ENCODE measurements around the gene WDR33.

The WDR33 gene

DNA sequence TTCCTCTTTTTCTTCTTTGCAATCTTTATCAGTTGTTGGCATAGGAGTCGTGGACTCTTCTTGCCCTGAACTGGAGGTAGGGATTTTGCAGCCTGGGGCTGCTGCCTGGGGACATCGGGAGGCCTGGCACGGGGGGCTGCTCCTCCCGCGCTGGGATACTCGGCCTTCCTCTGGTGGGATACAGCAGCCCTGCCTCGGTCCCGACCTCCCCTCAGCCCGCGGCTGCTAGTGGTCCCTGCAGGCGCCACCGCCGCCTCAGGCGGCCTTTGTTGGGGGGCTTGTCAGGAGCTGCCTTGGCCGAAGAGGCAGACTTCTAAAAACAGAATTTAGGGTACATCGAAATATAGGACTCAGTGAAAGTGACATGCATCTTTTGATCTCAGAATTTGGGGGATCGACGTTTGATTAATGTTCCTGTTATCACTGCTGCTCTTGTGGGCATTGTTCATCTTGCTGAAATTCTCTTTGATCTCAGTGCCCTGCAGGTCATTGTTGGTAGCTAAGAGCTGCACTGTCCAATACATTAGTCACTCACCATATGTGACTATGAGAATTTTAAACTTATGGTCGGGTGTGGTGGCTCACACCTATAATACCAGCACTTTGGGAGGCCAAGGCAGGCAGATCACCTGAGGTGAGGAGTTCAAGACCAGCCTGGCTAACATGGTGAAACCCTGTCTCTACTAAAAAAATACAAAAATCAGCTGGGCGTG is 30.7 kb upstream of the WDR33 start:
- H3K9me3 ChIP-seq (replicated peaks; ENCODE audit: insufficient read depth, low read length), result no peaks in the 10 kb centered on the region
- no peaks in the 10 kb centered on the region for H3K4me1 ChIP-seq (ENCODE audit: low read length)
- H3K27me3 ChIP-seq (replicated peaks; ENCODE audit: insufficient read depth, low read length), result no peaks in the 10 kb centered on the region
- TF ChIP-seq, protein P1, sequence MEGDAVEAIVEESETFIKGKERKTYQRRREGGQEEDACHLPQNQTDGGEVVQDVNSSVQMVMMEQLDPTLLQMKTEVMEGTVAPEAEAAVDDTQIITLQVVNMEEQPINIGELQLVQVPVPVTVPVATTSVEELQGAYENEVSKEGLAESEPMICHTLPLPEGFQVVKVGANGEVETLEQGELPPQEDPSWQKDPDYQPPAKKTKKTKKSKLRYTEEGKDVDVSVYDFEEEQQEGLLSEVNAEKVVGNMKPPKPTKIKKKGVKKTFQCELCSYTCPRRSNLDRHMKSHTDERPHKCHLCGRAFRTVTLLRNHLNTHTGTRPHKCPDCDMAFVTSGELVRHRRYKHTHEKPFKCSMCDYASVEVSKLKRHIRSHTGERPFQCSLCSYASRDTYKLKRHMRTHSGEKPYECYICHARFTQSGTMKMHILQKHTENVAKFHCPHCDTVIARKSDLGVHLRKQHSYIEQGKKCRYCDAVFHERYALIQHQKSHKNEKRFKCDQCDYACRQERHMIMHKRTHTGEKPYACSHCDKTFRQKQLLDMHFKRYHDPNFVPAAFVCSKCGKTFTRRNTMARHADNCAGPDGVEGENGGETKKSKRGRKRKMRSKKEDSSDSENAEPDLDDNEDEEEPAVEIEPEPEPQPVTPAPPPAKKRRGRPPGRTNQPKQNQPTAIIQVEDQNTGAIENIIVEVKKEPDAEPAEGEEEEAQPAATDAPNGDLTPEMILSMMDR (IDR thresholded peaks at IDR 0.05; ENCODE audit: low read length), result no peak
- TF ChIP-seq EZH2phosphoT487 (IDR thresholded peaks at IDR 0.05; ENCODE audit: low read length), result no peak
- no peak for TF ChIP-seq EZH2 (optimal IDR thresholded peaks at IDR 0.05; ENCODE audit: low read depth, low read length)
- H4K20me1 ChIP-seq (ENCODE audit: insufficient read depth, low read length), result no peaks in the 10 kb centered on the region
- no peak overlapping the region for H3K4me2 ChIP-seq (ENCODE audit: low read depth, low read length)
- H3K4me3 ChIP-seq (ENCODE audit: low read length), result no peak overlapping the region
- H3K79me2 ChIP-seq (ENCODE audit: low read length), result peaks cover under 1% of the 10 kb centered on the region; the same call in 1 of the 2 replicates
- H3K9ac ChIP-seq (ENCODE audit: low read length), result no peak overlapping the region
- H3K36me3 ChIP-seq (replicated peaks; ENCODE audit: insufficient read depth, low read length), result no peaks in the 10 kb centered on the region; the same call in 1 of the 2 replicates
- H2AFZ ChIP-seq (ENCODE audit: low read length), result no peak overlapping the region
- DNase-seq, result no peak
- H3K9me2 ChIP-seq (replicated peaks; ENCODE audit: insufficient read depth, low read length), result no peaks in the 10 kb centered on the region
- H3F3A ChIP-seq (ENCODE audit: insufficient read depth, low read length), result no peaks in the 10 kb centered on the region; the same call in 1 of the 2 replicates
- no peak overlapping the region for H3K27ac ChIP-seq (ENCODE audit: low read length)

DNA sequence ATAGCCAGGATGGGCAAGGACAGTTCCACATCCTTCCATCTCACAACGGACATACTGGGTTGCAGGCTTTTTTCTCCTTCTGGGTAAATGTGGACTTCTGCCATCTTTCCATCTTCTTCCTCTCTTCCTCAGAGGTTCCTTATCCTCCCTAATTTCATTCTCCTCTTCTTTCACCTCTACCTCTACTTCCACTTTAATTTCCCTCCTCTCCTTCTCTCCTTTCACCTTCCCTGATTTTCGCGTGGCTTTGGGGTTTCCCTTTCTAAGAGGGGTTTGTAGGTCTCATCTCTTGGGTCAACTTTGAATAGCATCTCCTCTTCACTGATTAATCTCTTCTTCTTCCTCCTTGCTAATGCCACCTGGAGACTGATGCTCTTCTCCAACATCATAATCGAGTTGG is 29.9 kb upstream of the WDR33 start:
- Histone ChIP-seq H3K9me3 (replicated peaks; ENCODE audit: insufficient read depth, low read length) (no peaks in the 10 kb centered on the region), H3K79me2 (ENCODE audit: low read length) (no peaks in the 10 kb centered on the region; the same call in 1 of the 2 replicates), H3K9me2 (replicated peaks; ENCODE audit: insufficient read depth, low read length) (no peaks in the 10 kb centered on the region), H3K4me2 (ENCODE audit: low read depth, low read length) (no peak overlapping the region), H3K9ac (ENCODE audit: low read length) (no peak overlapping the region), H3F3A (ENCODE audit: insufficient read depth, low read length) (no peaks in the 10 kb centered on the region; the same call in 1 of the 2 replicates), H2AFZ (ENCODE audit: low read length) (no peak overlapping the region), H3K27me3 (replicated peaks; ENCODE audit: insufficient read depth, low read length) (no peaks in the 10 kb centered on the region), H3K4me3 (ENCODE audit: low read length) (no peak overlapping the region), H3K36me3 (replicated peaks; ENCODE audit: insufficient read depth, low read length) (no peaks in the 10 kb centered on the region), H3K27ac (ENCODE audit: low read length) (no peak overlapping the region), H3K4me1 (ENCODE audit: low read length) (no peaks in the 10 kb centered on the region), H4K20me1 (ENCODE audit: insufficient read depth, low read length) (no peaks in the 10 kb centered on the region)
- TF ChIP-seq, protein P1 (IDR thresholded peaks at IDR 0.05; ENCODE audit: low read length), result no peak
- TF ChIP-seq EZH2 (optimal IDR thresholded peaks at IDR 0.05; ENCODE audit: low read depth, low read length), result no peak
- TF ChIP-seq EZH2phosphoT487 (IDR thresholded peaks at IDR 0.05; ENCODE audit: low read length), result no peak
- no peak for DNase-seq

DNA sequence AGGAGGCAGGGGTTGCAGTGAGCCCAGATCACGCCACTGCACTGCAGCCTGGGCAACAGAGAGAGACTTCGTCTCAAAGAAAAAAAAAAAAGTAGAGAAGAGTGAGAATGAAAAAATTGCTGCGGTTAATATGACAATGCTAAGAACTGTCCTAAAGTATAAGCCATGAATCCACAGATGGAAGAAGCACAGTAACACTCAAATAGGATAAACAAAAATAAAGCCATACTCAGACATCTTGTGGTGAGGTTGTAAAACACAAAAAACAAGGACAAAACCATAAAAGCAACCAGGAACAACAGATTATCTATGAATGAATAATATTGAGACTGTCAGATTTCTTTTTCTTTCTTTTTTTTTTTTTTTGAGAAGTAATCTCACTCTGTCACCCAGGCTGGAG is 24.0 kb upstream of the WDR33 start:
- H3K9me2 ChIP-seq (replicated peaks; ENCODE audit: insufficient read depth, low read length), result no peaks in the 10 kb centered on the region
- H3K79me2 ChIP-seq (ENCODE audit: low read length), result no peaks in the 10 kb centered on the region
- no peak overlapping the region for H2AFZ ChIP-seq (ENCODE audit: low read length)
- H3K9me3 ChIP-seq (replicated peaks; ENCODE audit: insufficient read depth, low read length), result no peaks in the 10 kb centered on the region
- H3K4me3 ChIP-seq (ENCODE audit: low read length), result no peak overlapping the region
- no peak for DNase-seq
- peaks cover 30% of the 10 kb centered on the region for H3K4me1 ChIP-seq (ENCODE audit: low read length)
- H3F3A ChIP-seq (ENCODE audit: insufficient read depth, low read length), result peaks cover 9% of the 10 kb centered on the region
- TF ChIP-seq EZH2phosphoT487 (IDR thresholded peaks at IDR 0.05; ENCODE audit: low read length), result no peak
- TF ChIP-seq, protein P1 (IDR thresholded peaks at IDR 0.05; ENCODE audit: low read length), result no peak
- no peak for TF ChIP-seq EZH2 (optimal IDR thresholded peaks at IDR 0.05; ENCODE audit: low read depth, low read length)
- no peak overlapping the region for H3K27ac ChIP-seq (ENCODE audit: low read length)
- no peak overlapping the region for H3K9ac ChIP-seq (ENCODE audit: low read length)
- H4K20me1 ChIP-seq (ENCODE audit: insufficient read depth, low read length), result no peaks in the 10 kb centered on the region
- no peaks in the 10 kb centered on the region for H3K27me3 ChIP-seq (replicated peaks; ENCODE audit: insufficient read depth, low read length)
- H3K36me3 ChIP-seq (replicated peaks; ENCODE audit: insufficient read depth, low read length), result no peaks in the 10 kb centered on the region
- H3K4me2 ChIP-seq (ENCODE audit: low read depth, low read length), result no peak overlapping the region
